OCI-LY7 (cell line): ENCODE results near the gene NCS1. TPM values are rescaled to one million over a fixed set of nuclear protein-coding genes. Genes with fewer than 3 reads are reported as not detected.

Experiments
- BruUV-seq: library from RNA; stranded (reverse); fragments of 400-500 nt; replicated peaks from 2 replicates; lab custom pipeline; 2021; lab: Mats Ljungman, UMichigan
- CTCF ChIA-PET: fragments of 300-600 bp; sonication (Branson Sonifier 250); formaldehyde crosslinking; loops from one replicate; lab custom pipeline; 2022; ENCODE audit warnings: antibody characterized with exemption; ENCODE audit not compliant: unreplicated experiment; lab: Charles Lee
- POLR2A ChIA-PET: fragments of 300-600 bp; sonication (Branson Sonifier 250); formaldehyde crosslinking; loops from one replicate; lab custom pipeline; 2022; ENCODE audit warnings: antibody characterized with exemption; lab: Charles Lee
- DNase-seq: peaks from one replicate; pipeline ENCODE4 v3.0.0-alpha.2; 2015; ENCODE audit warnings: low spot score
- H2AFZ ChIP-seq: fragments of 200-600 bp; sonication (generic), shearing (Covaris generic); 2 replicates; pipeline ENCODE4 v1.6.1; 2014; ENCODE audit warnings: mild to moderate bottlenecking, antibody characterized with exemption, low read length, moderate library complexity
- H3K27ac ChIP-seq: fragments of 200-600 bp; sonication (generic); 2 replicates; pipeline ENCODE4 v1.5.1; 2014; ENCODE audit warnings: mixed run types, low read depth, mild to moderate bottlenecking, moderate library complexity, low read length, inconsistent platforms; ENCODE audit not compliant: poor library complexity, severe bottlenecking
- H3K36me3 ChIP-seq: fragments of 200-600 bp; sonication (generic); 2 replicates; pipeline ENCODE4 v1.6.1; 2014; ENCODE audit warnings: mild to moderate bottlenecking, antibody characterized with exemption, low read length, moderate library complexity, mixed read lengths; ENCODE audit not compliant: insufficient read depth
- H3K4me1 ChIP-seq: fragments of 200-600 bp; sonication (generic); 2 replicates; pipeline ENCODE4 v1.5.1; 2014; ENCODE audit warnings: mild to moderate bottlenecking, low read length; ENCODE audit not compliant: insufficient read depth, poor library complexity, severe bottlenecking
- H3K4me2 ChIP-seq: fragments of 200-600 bp; sonication (generic); 2 replicates; pipeline ENCODE4 v1.6.1; 2014; ENCODE audit warnings: mild to moderate bottlenecking, low read length
- H3K4me3 ChIP-seq: fragments of 200-600 bp; sonication (generic); 2 replicates; pipeline ENCODE4 v1.5.1; 2014; ENCODE audit warnings: mild to moderate bottlenecking, low read depth, low read length; ENCODE audit not compliant: poor library complexity, severe bottlenecking
- H3K79me2 ChIP-seq: fragments of 200-600 bp; sonication (generic); 2 replicates; pipeline ENCODE4 v1.6.1; 2016; ENCODE audit warnings: low read depth, mild to moderate bottlenecking, low read length, moderate library complexity, mixed read lengths; ENCODE audit not compliant: insufficient read depth
- H3K9me2 ChIP-seq: fragments of 200-600 bp; sonication (generic); 2 replicates; pipeline ENCODE4 v1.6.1; 2016; ENCODE audit warnings: mild to moderate bottlenecking, low read length, mixed read lengths; ENCODE audit not compliant: insufficient read depth
- H3K9me3 ChIP-seq: fragments of 200-600 bp; sonication (generic); 2 replicates; pipeline ENCODE4 v1.6.1; 2014; ENCODE audit warnings: mild to moderate bottlenecking, mixed run types, low read length, mixed read lengths
- H4K20me1 ChIP-seq: fragments of 200-600 bp; sonication (generic); 2 replicates; pipeline ENCODE4 v1.6.1; 2014; ENCODE audit warnings: mild to moderate bottlenecking, antibody characterized with exemption, low read length, moderate library complexity, mixed read lengths; ENCODE audit not compliant: insufficient read depth
- EZH2phosphoT487 ChIP-seq: fragments of 200-600 bp; sonication (generic); IDR thresholded peaks from 2 replicates; pipeline ENCODE4 v1.6.1; 2018; ENCODE audit warnings: low read depth, borderline replicate concordance, mild to moderate bottlenecking, mixed run types, antibody characterized with exemption, low read length, moderate library complexity, mixed read lengths
- intact Hi-C: fragments of 100-400 bp; cut with micrococcal nuclease; formaldehyde crosslinking; loops from one replicate; pipeline ENCODE4 v1.10.0; 2022; ENCODE audit not compliant: unreplicated experiment
- total RNA-seq, 2 experiments: library from RNA; depleted of rRNA in 1 of 2; stranded (reverse); fragments of >200 nt in 1 of 2; shearing (Covaris generic) in 1 of 2; gene quantifications; 2 replicates each; pipeline ENCODE4 v1.2.3, GENCODE V29; 2014 to 2022
- TF ChIP-seq, protein P1 (sequence below): fragments of 200-600 bp; sonication (generic); conservative IDR thresholded peaks from 2 replicates; pipeline ENCODE4 v1.5.1; 2014; ENCODE audit warnings: mild to moderate bottlenecking, antibody characterized with exemption, low read length, moderate library complexity, mixed read lengths

The NCS1 gene
- total RNA-seq, 2 experiments from 2014 or later, result not detected

DNA sequence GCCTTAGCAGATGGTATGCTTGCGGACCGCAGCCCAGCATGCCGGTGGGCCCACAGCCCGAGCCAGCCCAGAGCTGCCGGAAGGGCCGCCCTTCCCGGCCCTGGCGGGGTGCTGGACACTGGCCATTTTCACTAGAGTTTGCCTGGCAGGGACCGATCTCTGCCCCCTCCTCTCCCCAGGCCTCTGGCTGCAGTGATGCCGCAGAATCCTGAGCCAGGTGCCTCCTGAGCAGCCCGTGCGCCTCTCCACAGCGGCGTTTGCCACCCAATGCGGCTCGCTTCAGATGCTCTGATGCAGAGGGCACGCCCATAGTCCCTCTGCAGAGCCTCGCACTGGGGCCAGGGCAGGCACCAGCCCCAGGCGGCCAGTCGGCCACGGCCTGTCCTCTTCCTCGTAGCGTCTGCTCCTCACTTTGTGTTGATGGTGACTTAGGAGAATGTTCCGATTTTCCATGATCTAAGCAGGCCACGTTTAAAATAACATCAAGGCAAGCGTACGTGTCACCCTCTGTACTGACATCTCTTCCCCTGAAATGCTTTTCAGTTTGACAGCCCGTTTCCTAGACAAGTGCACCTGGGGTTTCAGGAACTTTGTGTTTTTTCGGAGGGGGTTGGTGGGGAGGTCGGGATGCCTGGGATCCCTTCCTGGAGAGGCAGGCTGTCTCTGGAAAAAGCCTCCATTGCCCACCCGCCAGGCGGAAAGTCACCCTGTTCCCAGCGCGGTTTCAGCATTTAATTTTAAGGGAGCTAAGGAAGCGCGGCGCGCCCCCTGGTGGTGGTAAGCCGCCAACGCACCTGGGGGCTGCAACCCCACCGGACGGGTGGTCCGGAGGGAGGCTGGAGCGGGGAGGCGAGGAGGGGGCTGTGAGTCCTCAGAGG lies 63.6 kb downstream of the NCS1 start:
- H3K9me2 ChIP-seq, result no peaks in the 10 kb centered on the region
- BruUV-seq, result no TSS peak
- no peak overlapping the region; the same call in 1 of the 2 replicates for H2AFZ ChIP-seq
- H3K36me3 ChIP-seq, result no peaks in the 10 kb centered on the region
- H3K4me2 ChIP-seq, result peak overlapping the region; percentile 31; the same call in 1 of the 2 replicates
- intact Hi-C loops, result loop anchor here (1.0 kb wide), 1 partner anchor 128 kb away; no protein-coding TSS in a partner anchor
- H3K27ac ChIP-seq, result no peak overlapping the region
- H3K9me3 ChIP-seq, result no peaks in the 10 kb centered on the region
- POLR2A ChIA-PET, result no interaction called here
- no peaks in the 10 kb centered on the region for H3K79me2 ChIP-seq
- no peaks in the 10 kb centered on the region for H4K20me1 ChIP-seq
- TF ChIP-seq, protein P1, sequence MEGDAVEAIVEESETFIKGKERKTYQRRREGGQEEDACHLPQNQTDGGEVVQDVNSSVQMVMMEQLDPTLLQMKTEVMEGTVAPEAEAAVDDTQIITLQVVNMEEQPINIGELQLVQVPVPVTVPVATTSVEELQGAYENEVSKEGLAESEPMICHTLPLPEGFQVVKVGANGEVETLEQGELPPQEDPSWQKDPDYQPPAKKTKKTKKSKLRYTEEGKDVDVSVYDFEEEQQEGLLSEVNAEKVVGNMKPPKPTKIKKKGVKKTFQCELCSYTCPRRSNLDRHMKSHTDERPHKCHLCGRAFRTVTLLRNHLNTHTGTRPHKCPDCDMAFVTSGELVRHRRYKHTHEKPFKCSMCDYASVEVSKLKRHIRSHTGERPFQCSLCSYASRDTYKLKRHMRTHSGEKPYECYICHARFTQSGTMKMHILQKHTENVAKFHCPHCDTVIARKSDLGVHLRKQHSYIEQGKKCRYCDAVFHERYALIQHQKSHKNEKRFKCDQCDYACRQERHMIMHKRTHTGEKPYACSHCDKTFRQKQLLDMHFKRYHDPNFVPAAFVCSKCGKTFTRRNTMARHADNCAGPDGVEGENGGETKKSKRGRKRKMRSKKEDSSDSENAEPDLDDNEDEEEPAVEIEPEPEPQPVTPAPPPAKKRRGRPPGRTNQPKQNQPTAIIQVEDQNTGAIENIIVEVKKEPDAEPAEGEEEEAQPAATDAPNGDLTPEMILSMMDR, result peak; percentile 99
- no peak for TF ChIP-seq EZH2phosphoT487
- H3K4me1 ChIP-seq, result peaks cover 14% of the 10 kb centered on the region
- CTCF ChIA-PET, result no interaction called here
- peak; percentile 66 for DNase-seq
- no peak overlapping the region for H3K4me3 ChIP-seq

DNA sequence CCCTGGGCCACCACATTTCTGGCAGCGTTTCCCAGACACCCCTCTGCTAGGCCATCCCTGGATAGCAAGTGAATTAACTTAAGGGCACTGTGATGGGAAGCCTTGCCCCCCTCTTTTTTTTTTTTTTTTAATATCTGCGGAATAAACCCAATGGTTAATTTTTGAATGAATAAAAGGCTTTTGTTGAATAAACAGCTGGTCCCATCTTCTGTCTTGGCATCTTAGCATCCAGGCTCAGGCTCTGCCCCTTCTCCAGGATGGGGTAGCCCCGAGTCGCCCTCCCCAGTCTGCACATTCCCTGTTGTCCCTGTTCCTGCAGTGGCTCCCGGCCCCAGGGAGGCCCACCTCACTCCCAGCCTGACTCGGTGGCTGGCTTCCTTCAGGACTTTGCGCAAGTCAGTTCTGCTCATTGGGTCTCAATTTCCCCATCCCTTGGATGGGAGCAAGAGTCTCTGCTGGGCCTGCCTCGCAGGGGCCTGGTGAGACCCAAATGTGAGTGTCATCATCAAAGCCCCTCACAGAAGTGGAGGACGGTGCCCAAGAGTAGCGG lies 64.3 kb downstream of the NCS1 start:
- POLR2A ChIA-PET, result no interaction called here
- Histone ChIP-seq H3K9me3 (no peaks in the 10 kb centered on the region), H4K20me1 (no peaks in the 10 kb centered on the region), H3K27ac (no peak overlapping the region), H3K4me1 (peaks cover 16% of the 10 kb centered on the region), H3K36me3 (no peaks in the 10 kb centered on the region), H3K9me2 (no peaks in the 10 kb centered on the region), H2AFZ (no peak overlapping the region; the same call in 1 of the 2 replicates), H3K79me2 (no peaks in the 10 kb centered on the region), H3K4me3 (no peak overlapping the region), H3K4me2 (no peak overlapping the region)
- TF ChIP-seq, protein P1, result peak; percentile 68
- TF ChIP-seq EZH2phosphoT487, result no peak
- DNase-seq, result no peak
- BruUV-seq, result no TSS peak
- intact Hi-C loops, result loop anchor here (1.0 kb wide), 1 partner anchor 129 kb away; no protein-coding TSS in a partner anchor
- CTCF ChIA-PET, result no interaction called here

DNA sequence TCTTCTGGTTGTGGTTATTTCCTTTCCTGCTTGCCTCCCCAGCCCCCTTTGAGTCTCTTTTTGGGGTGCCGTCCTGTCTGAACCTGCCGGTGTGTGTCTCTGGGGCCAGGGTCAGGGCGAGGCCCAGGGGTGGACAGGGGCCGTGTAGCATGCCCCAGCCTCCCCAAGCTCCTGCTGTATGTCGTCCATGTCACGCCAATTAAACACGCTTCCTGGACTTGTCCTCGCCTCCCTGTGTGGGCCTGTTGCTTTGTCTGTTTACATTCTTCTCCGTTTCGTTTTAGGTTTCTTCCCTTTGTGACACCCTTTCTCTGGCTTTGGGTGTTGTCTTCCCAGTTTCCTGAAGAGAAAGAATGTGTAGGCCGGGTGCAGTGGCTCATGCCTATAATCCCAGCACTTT lies 64.9 kb downstream of the NCS1 start:
- H3K27ac ChIP-seq, result no peak overlapping the region
- H3K9me3 ChIP-seq, result no peaks in the 10 kb centered on the region
- TF ChIP-seq, protein P1, result no peak
- no peaks in the 10 kb centered on the region for H3K9me2 ChIP-seq
- peaks cover 16% of the 10 kb centered on the region for H3K4me1 ChIP-seq
- intact Hi-C loops, result no loop called here
- no peaks in the 10 kb centered on the region for H3K79me2 ChIP-seq
- H3K4me3 ChIP-seq, result no peak overlapping the region
- H3K36me3 ChIP-seq, result no peaks in the 10 kb centered on the region
- no peak overlapping the region for H2AFZ ChIP-seq
- DNase-seq, result no peak
- H4K20me1 ChIP-seq, result no peaks in the 10 kb centered on the region
- H3K4me2 ChIP-seq, result no peak overlapping the region
- BruUV-seq, result no TSS peak
- ChIA-PET POLR2A (no interaction called here), CTCF (no interaction called here)
